ENCODE data around the gene MYBPC1.
"Not testable (repeated sequence)": the region's sequence is repeated elsewhere in the genome, so short reads cannot be mapped to it uniquely, and the experiment has no call there.

MYBPC1 gene, protein sequence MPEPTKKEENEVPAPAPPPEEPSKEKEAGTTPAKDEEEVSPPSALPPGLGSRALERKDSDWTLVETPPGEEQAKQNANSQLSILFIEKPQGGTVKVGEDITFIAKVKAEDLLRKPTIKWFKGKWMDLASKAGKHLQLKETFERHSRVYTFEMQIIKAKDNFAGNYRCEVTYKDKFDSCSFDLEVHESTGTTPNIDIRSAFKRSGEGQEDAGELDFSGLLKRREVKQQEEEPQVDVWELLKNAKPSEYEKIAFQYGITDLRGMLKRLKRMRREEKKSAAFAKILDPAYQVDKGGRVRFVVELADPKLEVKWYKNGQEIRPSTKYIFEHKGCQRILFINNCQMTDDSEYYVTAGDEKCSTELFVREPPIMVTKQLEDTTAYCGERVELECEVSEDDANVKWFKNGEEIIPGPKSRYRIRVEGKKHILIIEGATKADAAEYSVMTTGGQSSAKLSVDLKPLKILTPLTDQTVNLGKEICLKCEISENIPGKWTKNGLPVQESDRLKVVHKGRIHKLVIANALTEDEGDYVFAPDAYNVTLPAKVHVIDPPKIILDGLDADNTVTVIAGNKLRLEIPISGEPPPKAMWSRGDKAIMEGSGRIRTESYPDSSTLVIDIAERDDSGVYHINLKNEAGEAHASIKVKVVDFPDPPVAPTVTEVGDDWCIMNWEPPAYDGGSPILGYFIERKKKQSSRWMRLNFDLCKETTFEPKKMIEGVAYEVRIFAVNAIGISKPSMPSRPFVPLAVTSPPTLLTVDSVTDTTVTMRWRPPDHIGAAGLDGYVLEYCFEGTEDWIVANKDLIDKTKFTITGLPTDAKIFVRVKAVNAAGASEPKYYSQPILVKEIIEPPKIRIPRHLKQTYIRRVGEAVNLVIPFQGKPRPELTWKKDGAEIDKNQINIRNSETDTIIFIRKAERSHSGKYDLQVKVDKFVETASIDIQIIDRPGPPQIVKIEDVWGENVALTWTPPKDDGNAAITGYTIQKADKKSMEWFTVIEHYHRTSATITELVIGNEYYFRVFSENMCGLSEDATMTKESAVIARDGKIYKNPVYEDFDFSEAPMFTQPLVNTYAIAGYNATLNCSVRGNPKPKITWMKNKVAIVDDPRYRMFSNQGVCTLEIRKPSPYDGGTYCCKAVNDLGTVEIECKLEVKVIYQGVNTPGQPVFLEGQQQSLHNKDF

DNA sequence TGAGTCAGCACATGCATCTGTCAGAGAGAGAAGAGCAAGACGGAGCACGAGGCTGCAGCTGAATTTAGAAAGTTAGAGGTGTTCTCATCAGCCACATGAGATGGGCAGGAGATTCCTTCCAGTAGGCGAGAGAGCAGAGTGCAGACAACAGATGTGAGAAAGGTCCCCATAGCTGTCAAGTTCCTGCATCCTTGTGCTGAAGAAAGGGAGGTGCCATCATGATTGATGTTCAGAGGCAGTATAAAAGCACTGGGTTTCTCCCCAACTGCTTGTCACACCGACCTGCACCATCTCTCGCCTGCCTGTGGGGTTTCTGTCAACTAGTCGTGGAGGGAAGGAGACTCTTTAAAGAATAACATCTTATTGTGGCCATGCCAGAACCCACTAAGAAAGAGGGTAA lies at the start of gene MYBPC1:
Gene MYBPC1, plus strand, starts transcription at position 272 of the 400 bp plus-strand sequence. Its CDS starts 100 bp downstream, at position 372.
- TF ChIP-seq, protein P1, sequence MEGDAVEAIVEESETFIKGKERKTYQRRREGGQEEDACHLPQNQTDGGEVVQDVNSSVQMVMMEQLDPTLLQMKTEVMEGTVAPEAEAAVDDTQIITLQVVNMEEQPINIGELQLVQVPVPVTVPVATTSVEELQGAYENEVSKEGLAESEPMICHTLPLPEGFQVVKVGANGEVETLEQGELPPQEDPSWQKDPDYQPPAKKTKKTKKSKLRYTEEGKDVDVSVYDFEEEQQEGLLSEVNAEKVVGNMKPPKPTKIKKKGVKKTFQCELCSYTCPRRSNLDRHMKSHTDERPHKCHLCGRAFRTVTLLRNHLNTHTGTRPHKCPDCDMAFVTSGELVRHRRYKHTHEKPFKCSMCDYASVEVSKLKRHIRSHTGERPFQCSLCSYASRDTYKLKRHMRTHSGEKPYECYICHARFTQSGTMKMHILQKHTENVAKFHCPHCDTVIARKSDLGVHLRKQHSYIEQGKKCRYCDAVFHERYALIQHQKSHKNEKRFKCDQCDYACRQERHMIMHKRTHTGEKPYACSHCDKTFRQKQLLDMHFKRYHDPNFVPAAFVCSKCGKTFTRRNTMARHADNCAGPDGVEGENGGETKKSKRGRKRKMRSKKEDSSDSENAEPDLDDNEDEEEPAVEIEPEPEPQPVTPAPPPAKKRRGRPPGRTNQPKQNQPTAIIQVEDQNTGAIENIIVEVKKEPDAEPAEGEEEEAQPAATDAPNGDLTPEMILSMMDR (IDR thresholded peaks at IDR 0.05; ENCODE audit: insufficient read depth, low read length, poor library complexity, severe bottlenecking), result no peak
- DNase-seq (ENCODE audit: extremely low read depth, insufficient read length), result no peak

DNA sequence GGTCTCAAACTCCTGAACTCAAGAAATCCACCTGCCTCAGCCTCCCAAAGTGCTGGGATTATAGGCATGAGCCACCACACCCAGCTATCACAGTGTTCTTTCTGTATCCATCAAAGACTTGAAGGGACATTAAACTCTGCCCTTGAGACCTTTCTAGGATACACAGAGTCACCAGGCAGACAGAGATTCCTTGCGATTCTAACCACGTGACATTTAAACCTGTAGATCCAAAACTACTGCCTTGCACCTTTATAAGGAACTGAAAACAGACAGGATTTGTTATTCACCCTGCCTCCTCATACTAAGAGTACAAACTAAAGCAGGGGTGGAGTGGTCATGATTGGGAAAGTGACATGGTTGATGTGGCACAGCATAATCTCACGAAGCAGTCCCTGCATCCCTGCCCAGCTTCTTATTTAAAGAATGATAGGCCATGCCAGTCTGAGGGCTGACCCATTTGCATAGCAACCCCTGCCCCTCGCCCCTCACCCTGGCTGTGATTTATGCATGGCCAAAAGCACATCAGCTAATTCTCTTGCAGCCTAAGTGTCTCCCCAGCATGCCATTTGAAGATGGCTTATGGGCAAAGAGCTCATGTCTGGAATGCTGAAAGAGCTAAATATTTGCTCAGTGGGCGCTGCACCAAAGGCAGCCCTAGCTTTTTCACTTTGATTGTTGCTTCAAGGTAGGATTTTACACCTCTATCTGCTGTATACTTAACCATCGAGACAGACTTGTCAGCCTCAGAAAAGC lies 43.2 kb upstream of the MYBPC1 start:
- H3K27me3 ChIP-seq (replicated peaks; ENCODE audit: control insufficient read depth, insufficient read depth, low read length), result no peaks in the 10 kb centered on the region; the same call in 1 of the 2 replicates
- DNase-seq (ENCODE audit: extremely low read depth, insufficient read length), result no peak
- TF ChIP-seq, protein P1 (IDR thresholded peaks at IDR 0.05; ENCODE audit: insufficient read depth, low read length, poor library complexity, severe bottlenecking), result no peak
- no peak overlapping the region for H3K4me3 ChIP-seq (replicated peaks; ENCODE audit: low read depth, low read length)
- H3K36me3 ChIP-seq (ENCODE audit: control insufficient read depth, insufficient read depth, low read length), result no peaks in the 10 kb centered on the region

More for the DNA sequence above, at the start of gene MYBPC1:
- H3K4me3 ChIP-seq (replicated peaks; ENCODE audit: low read depth, low read length), result no peak within 1 kb of the TSS
- H3K27me3 ChIP-seq (replicated peaks; ENCODE audit: control insufficient read depth, insufficient read depth, low read length), result no peaks in the 10 kb centered on the region; the same call in 1 of the 2 replicates
- no peaks in the 10 kb centered on the region for H3K36me3 ChIP-seq (ENCODE audit: control insufficient read depth, insufficient read depth, low read length)

DNA sequence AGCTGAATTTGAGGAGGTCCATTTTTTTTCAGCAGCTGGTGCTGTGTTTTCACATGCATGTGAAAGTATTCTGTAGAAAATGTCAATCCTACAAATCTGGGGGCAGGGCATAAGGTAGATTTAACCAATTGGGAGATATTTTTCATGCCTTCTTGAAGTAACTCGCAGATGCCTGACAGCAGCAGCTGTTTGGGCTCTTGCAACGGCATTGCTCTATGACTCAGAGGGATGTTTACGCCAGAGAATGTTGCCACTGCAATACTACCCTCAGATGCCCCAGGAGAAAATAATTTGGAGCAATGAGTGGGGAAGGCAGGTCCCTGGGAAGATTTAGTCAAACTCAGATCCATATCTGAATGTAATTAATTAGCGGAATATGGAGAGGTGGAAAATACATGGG lies 42.5 kb upstream of the MYBPC1 start:
- Histone ChIP-seq H3K4me3 (replicated peaks; ENCODE audit: low read depth, low read length) (no peak overlapping the region), H3K36me3 (ENCODE audit: control insufficient read depth, insufficient read depth, low read length) (no peaks in the 10 kb centered on the region), H3K27me3 (replicated peaks; ENCODE audit: control insufficient read depth, insufficient read depth, low read length) (no peaks in the 10 kb centered on the region; the same call in 1 of the 2 replicates)
- TF ChIP-seq, protein P1 (IDR thresholded peaks at IDR 0.05; ENCODE audit: insufficient read depth, low read length, poor library complexity, severe bottlenecking), result no peak
- no peak for DNase-seq (ENCODE audit: extremely low read depth, insufficient read length)

DNA sequence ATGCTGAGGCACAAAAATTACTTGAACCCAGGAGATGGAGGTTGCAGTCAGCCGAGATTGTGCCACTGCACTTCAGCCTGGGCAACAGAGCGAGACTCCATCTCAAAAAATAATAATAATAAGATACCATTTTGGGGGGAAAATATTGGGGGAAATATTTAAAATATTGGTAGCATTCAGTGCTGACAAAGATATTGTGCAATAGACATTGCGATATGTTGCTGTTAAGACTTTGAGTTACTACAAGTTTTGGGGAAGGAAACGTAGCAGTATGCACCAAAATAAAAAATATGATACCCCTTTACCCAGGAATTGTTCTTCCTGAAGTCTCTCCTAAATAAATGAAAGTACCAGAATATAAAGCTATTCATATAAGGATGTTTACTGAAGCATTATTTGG lies 37.7 kb upstream of the MYBPC1 start:
- Histone ChIP-seq H3K27me3 (replicated peaks; ENCODE audit: control insufficient read depth, insufficient read depth, low read length) (no peaks in the 10 kb centered on the region; the same call in 1 of the 2 replicates), H3K36me3 (ENCODE audit: control insufficient read depth, insufficient read depth, low read length) (no peaks in the 10 kb centered on the region), H3K4me3 (replicated peaks; ENCODE audit: low read depth, low read length) (no peak overlapping the region)
- no peak for DNase-seq (ENCODE audit: extremely low read depth, insufficient read length)
- TF ChIP-seq, protein P1 (IDR thresholded peaks at IDR 0.05; ENCODE audit: insufficient read depth, low read length, poor library complexity, severe bottlenecking), result no peak

DNA sequence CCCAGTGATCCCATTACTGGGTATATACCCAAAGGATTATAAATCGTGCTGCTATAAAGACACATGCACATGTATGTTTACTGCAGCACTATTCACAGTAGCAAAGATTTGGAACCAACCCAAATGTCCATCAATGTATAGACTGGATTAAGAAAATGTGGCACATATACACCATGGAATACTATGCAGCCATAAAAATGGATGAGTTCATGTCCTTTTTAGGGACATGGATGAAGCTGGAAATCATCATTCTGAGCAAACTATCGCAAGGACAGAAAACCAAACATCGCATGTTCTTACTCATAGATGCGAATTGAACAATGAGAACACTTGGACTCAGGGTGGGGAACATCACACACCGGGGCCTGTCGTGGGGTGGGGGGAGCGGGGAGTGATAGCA lies 36.0 kb upstream of the MYBPC1 start:
- H3K27me3 ChIP-seq (replicated peaks; ENCODE audit: control insufficient read depth, insufficient read depth, low read length); H3K36me3 ChIP-seq (ENCODE audit: control insufficient read depth, insufficient read depth, low read length); DNase-seq (ENCODE audit: extremely low read depth, insufficient read length); H3K4me3 ChIP-seq (replicated peaks; ENCODE audit: low read depth, low read length): not testable (repeated sequence)

Measured in GM06990 (cell line).